Glutamatergic neuron (in vitro differentiated cells): ENCODE results near the gene C22orf23. TPM values are rescaled to one million over a fixed set of nuclear protein-coding genes. Genes with fewer than 3 reads are reported as not detected.

Experiments used
- DNase-seq: peaks from one replicate; pipeline ENCODE4 v3.0.0; 2022
- H3K27ac Mint-ChIP-seq: one replicate; pipeline ENCODE4 v1.8.0; 2020; ENCODE audit warnings: mild to moderate bottlenecking, mixed read lengths, inconsistent platforms; ENCODE audit not compliant: unreplicated experiment
- H3K27me3 Mint-ChIP-seq: one replicate; pipeline ENCODE4 v1.8.0; 2020; ENCODE audit warnings: mild to moderate bottlenecking, moderate library complexity, mixed read lengths, inconsistent platforms; ENCODE audit not compliant: unreplicated experiment
- H3K36me3 Mint-ChIP-seq: one replicate; pipeline ENCODE4 v1.8.0; 2020; ENCODE audit warnings: mild to moderate bottlenecking, mixed read lengths, inconsistent platforms; ENCODE audit not compliant: unreplicated experiment
- H3K4me1 Mint-ChIP-seq: one replicate; pipeline ENCODE4 v1.8.0; 2020; ENCODE audit warnings: mild to moderate bottlenecking, low read depth, mixed read lengths, inconsistent platforms; ENCODE audit not compliant: unreplicated experiment
- H3K4me3 Mint-ChIP-seq: one replicate; pipeline ENCODE4 v1.8.0; 2020; ENCODE audit warnings: mild to moderate bottlenecking, mixed read lengths, inconsistent platforms; ENCODE audit not compliant: unreplicated experiment
- H3K9me3 Mint-ChIP-seq: one replicate; pipeline ENCODE4 v1.8.0; 2020; ENCODE audit warnings: mild to moderate bottlenecking, moderate library complexity, mixed read lengths, inconsistent platforms; ENCODE audit not compliant: unreplicated experiment
- CTCF ChIP-seq: fragments of 200-600 bp; sonication (generic); IDR thresholded peaks from one replicate; pipeline ENCODE4 v1.5.0; 2021; ENCODE audit not compliant: partially characterized antibody, unreplicated experiment
- total RNA-seq: library from RNA; stranded (reverse); fragmentation: NEBNext Ultra II Directional; extraction: Animal tissue kit (Norgen Biotek cat#: 25700); gene quantifications from one replicate; pipeline ENCODE4 v1.2.1, GENCODE V29; 2021; ENCODE audit not compliant: unreplicated experiment

C22orf23 gene
- total RNA-seq, 1 donor from 2014 or later: 0.64 TPM

GRCh38 chr22:37975153-37975552, 21.8 kb upstream of the C22orf23 start:
- TF ChIP-seq CTCF: no peak
- H3K27me3 Mint-ChIP-seq: no peaks in the 10 kb centered on the region
- H3K4me3 Mint-ChIP-seq: no peak overlapping the region
- H3K27ac Mint-ChIP-seq: no peak overlapping the region
- no peak for DNase-seq
- no peaks in the 10 kb centered on the region for H3K36me3 Mint-ChIP-seq
- H3K4me1 Mint-ChIP-seq: peaks cover 7% of the 10 kb centered on the region
- no peaks in the 10 kb centered on the region for H3K9me3 Mint-ChIP-seq

- H3K36me3 Mint-ChIP-seq: no peaks in the 10 kb centered on the region
- H3K27ac Mint-ChIP-seq: no peak overlapping the region
- no peaks in the 10 kb centered on the region for H3K27me3 Mint-ChIP-seq
- TF ChIP-seq CTCF: no peak
- no peak for DNase-seq
- H3K4me3 Mint-ChIP-seq: no peak overlapping the region
- no peaks in the 10 kb centered on the region for H3K9me3 Mint-ChIP-seq
- H3K4me1 Mint-ChIP-seq: peaks cover 7% of the 10 kb centered on the region
These were observed 20.1 kb upstream of the C22orf23 start for GRCh38 chr22:37973271-37974170.

GRCh38 chr22:37972527-37972926, 19.1 kb upstream of the C22orf23 start:
- no peak for TF ChIP-seq CTCF
- Mint-ChIP-seq H3K36me3 (no peaks in the 10 kb centered on the region), H3K9me3 (peaks cover 2% of the 10 kb centered on the region), H3K27ac (no peak overlapping the region), H3K27me3 (no peaks in the 10 kb centered on the region), H3K4me3 (no peak overlapping the region), H3K4me1 (peaks cover 7% of the 10 kb centered on the region)
- no peak for DNase-seq

GRCh38 chr22:37971475-37972434, 18.4 kb upstream of the C22orf23 start:
- no peaks in the 10 kb centered on the region for H3K27me3 Mint-ChIP-seq
- TF ChIP-seq CTCF: no peak
- no peak for DNase-seq
- H3K9me3 Mint-ChIP-seq: peaks cover 2% of the 10 kb centered on the region
- H3K4me3 Mint-ChIP-seq: no peak overlapping the region
- peaks cover 7% of the 10 kb centered on the region for H3K4me1 Mint-ChIP-seq
- H3K27ac Mint-ChIP-seq: no peak overlapping the region
- no peaks in the 10 kb centered on the region for H3K36me3 Mint-ChIP-seq
